Measurements from ENCODE around the gene MTF1. TPM values are rescaled to one million over a fixed set of nuclear protein-coding genes. Genes with fewer than 3 reads are reported as not detected.

The MTF1 gene
- total RNA-seq, 1 donor from 2014 or later: 14.8 TPM

DNA sequence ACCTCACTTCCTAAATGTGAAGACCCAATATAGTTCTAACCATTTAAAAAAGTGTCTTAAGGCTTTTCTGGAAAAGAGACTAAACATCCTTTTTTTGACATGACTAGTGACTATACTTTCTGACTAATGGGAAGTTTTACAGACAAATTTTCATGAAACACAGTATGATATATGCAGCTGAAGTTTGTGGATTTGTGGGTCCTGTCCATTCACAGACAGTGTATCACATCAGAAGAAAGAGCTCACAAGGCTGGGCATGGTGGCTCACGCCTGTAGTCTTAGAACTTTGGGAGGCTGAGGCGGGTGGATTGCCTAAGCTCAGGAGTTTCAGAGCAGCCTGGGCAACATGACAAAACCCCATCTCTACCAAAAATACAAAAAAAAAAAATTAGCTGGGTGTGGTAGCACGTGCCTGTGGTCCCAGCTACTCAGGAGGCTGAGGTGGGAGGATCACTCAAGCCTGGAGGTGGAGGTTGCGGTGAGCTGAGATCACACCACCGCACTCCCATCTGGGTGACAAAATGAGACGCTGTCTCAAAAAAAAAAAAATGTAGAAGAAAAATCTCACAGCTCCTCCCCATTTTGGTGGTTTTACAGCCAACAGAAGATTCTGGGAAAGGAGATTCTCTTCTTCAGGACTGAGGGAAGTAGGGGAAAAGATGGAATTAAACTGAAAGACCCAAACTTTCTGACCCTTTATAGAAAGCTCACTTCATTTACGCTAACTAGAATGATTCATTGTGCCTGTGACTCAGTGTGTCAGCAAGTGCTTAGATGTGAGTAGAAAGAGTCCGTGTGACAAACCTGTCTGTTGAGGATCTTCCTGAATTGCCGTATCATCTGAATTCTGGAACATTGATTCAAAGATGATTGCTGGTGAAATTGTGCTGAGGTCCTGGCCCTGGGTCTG lies 36.2 kb downstream of the MTF1 start:
- TF ChIP-seq, protein P1, sequence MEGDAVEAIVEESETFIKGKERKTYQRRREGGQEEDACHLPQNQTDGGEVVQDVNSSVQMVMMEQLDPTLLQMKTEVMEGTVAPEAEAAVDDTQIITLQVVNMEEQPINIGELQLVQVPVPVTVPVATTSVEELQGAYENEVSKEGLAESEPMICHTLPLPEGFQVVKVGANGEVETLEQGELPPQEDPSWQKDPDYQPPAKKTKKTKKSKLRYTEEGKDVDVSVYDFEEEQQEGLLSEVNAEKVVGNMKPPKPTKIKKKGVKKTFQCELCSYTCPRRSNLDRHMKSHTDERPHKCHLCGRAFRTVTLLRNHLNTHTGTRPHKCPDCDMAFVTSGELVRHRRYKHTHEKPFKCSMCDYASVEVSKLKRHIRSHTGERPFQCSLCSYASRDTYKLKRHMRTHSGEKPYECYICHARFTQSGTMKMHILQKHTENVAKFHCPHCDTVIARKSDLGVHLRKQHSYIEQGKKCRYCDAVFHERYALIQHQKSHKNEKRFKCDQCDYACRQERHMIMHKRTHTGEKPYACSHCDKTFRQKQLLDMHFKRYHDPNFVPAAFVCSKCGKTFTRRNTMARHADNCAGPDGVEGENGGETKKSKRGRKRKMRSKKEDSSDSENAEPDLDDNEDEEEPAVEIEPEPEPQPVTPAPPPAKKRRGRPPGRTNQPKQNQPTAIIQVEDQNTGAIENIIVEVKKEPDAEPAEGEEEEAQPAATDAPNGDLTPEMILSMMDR (IDR thresholded peaks at IDR 0.05): no peak
- H3K27ac Mint-ChIP-seq (ENCODE audit: unreplicated experiment): no peak overlapping the region
- no peak for DNase-seq (ENCODE audit: low spot score)
- H3K9me3 Mint-ChIP-seq (ENCODE audit: low read depth): no peaks in the 10 kb centered on the region
- peaks cover 28% of the 10 kb centered on the region for H3K36me3 Mint-ChIP-seq (ENCODE audit: low read depth)
- H3K27me3 Mint-ChIP-seq (ENCODE audit: low read depth): no peaks in the 10 kb centered on the region
- no peak overlapping the region for H3K4me3 Mint-ChIP-seq (ENCODE audit: unreplicated experiment)
- no peaks in the 10 kb centered on the region for H3K4me1 Mint-ChIP-seq (ENCODE audit: low read depth)

- Mint-ChIP-seq H3K27me3 (ENCODE audit: low read depth) (no peaks in the 10 kb centered on the region), H3K9me3 (ENCODE audit: low read depth) (no peaks in the 10 kb centered on the region), H3K4me1 (ENCODE audit: low read depth) (no peaks in the 10 kb centered on the region), H3K4me3 (ENCODE audit: unreplicated experiment) (no peak overlapping the region), H3K36me3 (ENCODE audit: low read depth) (peaks cover 28% of the 10 kb centered on the region), H3K27ac (ENCODE audit: unreplicated experiment) (no peak overlapping the region)
- TF ChIP-seq, protein P1 (IDR thresholded peaks at IDR 0.05): no peak
- no peak for DNase-seq (ENCODE audit: low spot score)
Measured at GRCh38 chr1:37821481-37821880, 37.9 kb downstream of the MTF1 start.

DNA sequence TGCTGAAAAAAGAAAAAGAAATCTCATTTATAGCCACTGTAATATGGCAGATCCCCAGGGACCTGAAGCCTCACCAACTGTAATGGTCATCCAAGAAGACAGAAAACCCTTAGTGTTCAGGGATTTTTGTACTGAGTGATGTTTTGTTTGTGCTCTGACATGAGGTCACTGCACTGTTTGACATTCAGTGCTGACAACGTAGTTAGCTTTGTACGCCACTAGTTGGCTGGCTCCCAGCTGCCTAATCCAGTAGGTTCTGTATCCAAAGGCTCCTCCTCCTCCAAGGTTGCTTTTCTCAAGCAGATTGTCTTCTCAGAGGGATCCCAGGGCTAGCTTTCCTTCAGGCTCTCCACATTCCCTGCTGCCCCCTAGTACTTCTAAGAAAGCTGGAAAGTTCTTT lies 41.9 kb downstream of the MTF1 start:
- Mint-ChIP-seq H3K36me3 (ENCODE audit: low read depth) (peaks cover 29% of the 10 kb centered on the region), H3K4me3 (ENCODE audit: unreplicated experiment) (no peak overlapping the region), H3K9me3 (ENCODE audit: low read depth) (no peaks in the 10 kb centered on the region), H3K4me1 (ENCODE audit: low read depth) (no peaks in the 10 kb centered on the region), H3K27me3 (ENCODE audit: low read depth) (no peaks in the 10 kb centered on the region), H3K27ac (ENCODE audit: unreplicated experiment) (no peak overlapping the region)
- TF ChIP-seq, protein P1 (IDR thresholded peaks at IDR 0.05): no peak
- DNase-seq (ENCODE audit: low spot score): no peak

DNA sequence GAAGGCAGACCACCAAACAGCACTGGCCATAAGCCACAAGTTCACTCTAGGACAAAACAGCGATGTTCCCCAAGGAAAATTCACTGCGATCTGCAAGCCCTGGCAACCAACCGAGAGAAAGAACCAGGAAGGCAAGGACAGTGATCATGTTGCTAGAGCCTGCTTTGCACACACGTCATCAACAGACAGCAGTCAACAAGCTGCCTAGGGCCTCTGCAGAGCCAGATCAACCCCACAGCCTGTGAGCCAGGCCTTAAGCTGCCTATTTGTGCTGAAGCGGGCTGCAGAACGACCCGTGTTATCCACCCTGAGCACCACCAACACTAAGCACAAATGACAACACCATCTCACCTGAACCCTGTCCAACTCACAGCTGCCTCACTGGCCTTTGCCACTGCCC lies 45.1 kb downstream of the MTF1 start:
- H3K27me3 Mint-ChIP-seq (ENCODE audit: low read depth): no peaks in the 10 kb centered on the region

GRCh38 chr1:37813529-37814145 lies 45.8 kb downstream of the MTF1 start:
- H3K4me3 Mint-ChIP-seq (ENCODE audit: unreplicated experiment): no peak overlapping the region
- H3K27ac Mint-ChIP-seq (ENCODE audit: unreplicated experiment): no peak overlapping the region
- H3K9me3 Mint-ChIP-seq (ENCODE audit: low read depth): no peaks in the 10 kb centered on the region
- peaks cover 12% of the 10 kb centered on the region for H3K36me3 Mint-ChIP-seq (ENCODE audit: low read depth)
- TF ChIP-seq, protein P1 (IDR thresholded peaks at IDR 0.05): no peak
- peaks cover 24% of the 10 kb centered on the region for H3K4me1 Mint-ChIP-seq (ENCODE audit: low read depth)
- no peak for DNase-seq (ENCODE audit: low spot score)
- H3K27me3 Mint-ChIP-seq (ENCODE audit: low read depth): no peaks in the 10 kb centered on the region

More for the DNA sequence above, 45.1 kb downstream of the MTF1 start:
- Mint-ChIP-seq H3K4me3 (ENCODE audit: unreplicated experiment) (no peak overlapping the region), H3K36me3 (ENCODE audit: low read depth) (peaks cover 12% of the 10 kb centered on the region), H3K27ac (ENCODE audit: unreplicated experiment) (no peak overlapping the region), H3K9me3 (ENCODE audit: low read depth) (no peaks in the 10 kb centered on the region), H3K4me1 (ENCODE audit: low read depth) (peaks cover 18% of the 10 kb centered on the region)
- no peak for DNase-seq (ENCODE audit: low spot score)
- TF ChIP-seq, protein P1 (IDR thresholded peaks at IDR 0.05): no peak
